NCI-H460 (cell line): ENCODE data around the gene HEXIM2. TPM values are rescaled to one million over a fixed set of nuclear protein-coding genes. Genes with fewer than 3 reads are reported as not detected.

ENCODE experiments used
- DNase-seq: peaks from one replicate; pipeline ENCODE4 v3.0.0-alpha.2; 2016; ENCODE audit warnings: low read depth; ENCODE audit errors: extremely low read depth
- total RNA-seq: library from RNA; depleted of rRNA; stranded (reverse); fragments of >200 nt; shearing (Covaris generic); gene quantifications from 2 replicates; pipeline ENCODE4 v1.2.3, GENCODE V29; 2014

The HEXIM2 gene
- total RNA-seq, 1 experiment from 2014 or later = 6.4 TPM

GRCh38 chr17:45162025-45162687 is 481 bp downstream of the HEXIM2 start:
- DNase-seq = no peak

GRCh38 chr17:45164734-45165269 is 3.1 kb downstream of the HEXIM2 start:
- DNase-seq = no peak

GRCh38 chr17:45168991-45169752 is 7.5 kb downstream of the HEXIM2 start:
- DNase-seq = no peak

GRCh38 chr17:45170280-45170930 is 8.7 kb downstream of the HEXIM2 start:
- peak; percentile 76 for DNase-seq

GRCh38 chr17:45170931-45171337 is 9.3 kb downstream of the HEXIM2 start:
- DNase-seq = peak; percentile 72

- peak; percentile 79 for DNase-seq
These were observed 9.9 kb downstream of the HEXIM2 start for GRCh38 chr17:45171338-45172231.

- DNase-seq = no peak
These were observed 10.5 kb downstream of the HEXIM2 start for GRCh38 chr17:45172232-45172540.

- peak; percentile 92 for DNase-seq
These were observed 11.0 kb downstream of the HEXIM2 start for GRCh38 chr17:45172541-45173286.

GRCh38 chr17:45175759-45176115 is 14.1 kb downstream of the HEXIM2 start:
- no peak for DNase-seq

- no peak for DNase-seq
These were observed 15.9 kb downstream of the HEXIM2 start for GRCh38 chr17:45177563-45177962.

- DNase-seq = no peak
These were observed 22.5 kb downstream of the HEXIM2 start for GRCh38 chr17:45184144-45184543.

GRCh38 chr17:45186801-45187354 is 25.2 kb downstream of the HEXIM2 start:
- DNase-seq = no peak

- DNase-seq = no peak
These were observed 27.3 kb downstream of the HEXIM2 start for GRCh38 chr17:45189009-45189408.

- DNase-seq = no peak
These were observed 29.0 kb downstream of the HEXIM2 start for GRCh38 chr17:45190503-45191255.

- DNase-seq = no peak
These were observed 33.7 kb downstream of the HEXIM2 start for GRCh38 chr17:45195424-45195823.

- no peak for DNase-seq
These were observed 35.4 kb downstream of the HEXIM2 start for GRCh38 chr17:45197108-45197507.

GRCh38 chr17:45197555-45198334 is 36.1 kb downstream of the HEXIM2 start:
- DNase-seq = peak; percentile 94

GRCh38 chr17:45200701-45201100 is 39.0 kb downstream of the HEXIM2 start:
- no peak for DNase-seq
